ENCODE results near the gene TRAF1. TPM values are rescaled to one million over a fixed set of nuclear protein-coding genes. Genes with fewer than 3 reads are reported as not detected.

Gene TRAF1
- total and polyA plus RNA-seq, 10 of the 15 experiments (the other 5 are each of a cell fraction or from before 2014, with no cell fraction given) = 13.8 to 163 (median 128) TPM

DNA sequence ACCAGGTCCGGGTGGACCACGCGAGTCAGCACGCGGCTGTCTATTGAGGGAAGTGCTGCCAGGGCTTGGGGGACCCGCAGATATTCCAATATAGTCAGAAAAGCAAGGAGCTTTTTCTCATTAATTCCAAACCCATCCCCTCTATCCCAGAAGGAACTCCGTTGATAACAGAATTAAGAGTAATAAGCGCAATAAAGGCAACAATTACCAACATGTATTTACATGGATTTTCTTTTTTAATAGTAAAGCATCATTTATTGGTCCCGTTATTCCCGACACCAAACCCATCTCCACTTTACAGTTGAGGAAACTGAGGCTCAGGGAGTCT lies 57.3 kb downstream of the TRAF1 start:
- intact Hi-C loops (cut with micrococcal nuclease; ENCODE audit: unreplicated experiment) (loop anchor here (2.0 kb wide), 2 partner anchors 27 to 67 kb away; partner anchors contain the start of gene PSMD5), in situ Hi-C loops (cut with MboI) (no loop called here)
- H3K4me3 ChIP-seq = peak overlapping the region; percentile 73; the same call in 1 of the 2 replicates
- H3K4me1 ChIP-seq (ENCODE audit: control insufficient read depth, insufficient read depth, low read length) = peaks cover 11% of the 10 kb centered on the region
- WGBS (ENCODE audit: insufficient coverage, insufficient replicate concordance, low lambda C conversion rate, missing lambda C conversion rate) = 26% methylated on average over 10 of the region's 10 CpGs
- ATAC-seq = no peak
- peak overlapping the region; percentile 94 for H3K4me2 ChIP-seq (ENCODE audit: control insufficient read depth, insufficient read depth)
- ChIA-PET POLR2A (interaction anchor here (0.7 to 2.4 kb wide), 9 partner anchors 9 to 65 kb away, joined by 3 to 11 read pairs (median 3); partner anchors contain the start of gene TRAF1), RAD21 (ENCODE audit: unreplicated experiment) (interaction anchor here (0.7 to 3.7 kb wide), 12 partner anchors 18 to 191 kb away, joined by 3 to 34 read pairs (median 4); partner anchors contain the start of gene TRAF1), CTCF (interaction anchor here (0.5 to 6.0 kb wide), 28 partner anchors 9 to 408 kb away, joined by 3 to 70 read pairs (median 4); partner anchors contain the start of gene TRAF1), SMC1A (ENCODE audit: uncharacterized antibody, unreplicated experiment) (interaction anchor here (0.7 to 4.6 kb wide), 14 partner anchors 17 to 191 kb away, joined by 3 to 57 read pairs (median 5); no protein-coding TSS in a partner anchor)
- BruUV-seq (replicated peaks) = TSS peak; percentile 74
- H4K20me1 ChIP-seq (ENCODE audit: control insufficient read depth, insufficient read depth) = no peaks in the 10 kb centered on the region
- no peak for FAIRE-seq
- peaks cover 20 to 36% of the 10 kb centered on the region in 2 experiments for H3K36me3 ChIP-seq (ENCODE audit: control insufficient read depth in 2 of 2, insufficient read depth in 2 of 2, low read length in 1 of 2)
- H3K9ac ChIP-seq (ENCODE audit: control insufficient read depth, insufficient read depth, low read length) = peak overlapping the region; percentile 50; the same call in 1 of the 2 replicates
- H3K79me2 ChIP-seq (ENCODE audit: control insufficient read depth, insufficient read depth, low read length) = peaks cover under 1% of the 10 kb centered on the region
- TF ChIP-seq NBN (IDR thresholded peaks at IDR 0.05) (0 out of 2 replicates have a peak, but pooled peaks have one; percentile 2), RAD21 (IDR thresholded peaks at IDR 0.05; ENCODE audit: insufficient read depth, low read depth, low read length) (no peak), ZNF207 (IDR thresholded peaks at IDR 0.05; ENCODE audit: borderline replicate concordance) (peak; percentile 80; the same call in 1 of the 2 replicates), ETV6 (conservative IDR thresholded peaks at IDR 0.05 in 1 of 2, IDR thresholded peaks at IDR 0.05 in 1 of 2; ENCODE audit: borderline replicate concordance in 1 of 2, low read depth in 1 of 2) (no peak), NRF1 (conservative IDR thresholded peaks at IDR 0.05; ENCODE audit: low read depth, low read length) (no peak), CBX3 (IDR thresholded peaks at IDR 0.05; ENCODE audit: borderline replicate concordance, low read depth) (no peak), IKZF1 (conservative IDR thresholded peaks at IDR 0.05) (0 out of 2 replicates have a peak, but pooled peaks have one; percentile 24), NR2F1 (conservative IDR thresholded peaks at IDR 0.05) (0 out of 2 replicates have a peak, but pooled peaks have one; percentile 3)
- TF ChIP-seq, protein P1, sequence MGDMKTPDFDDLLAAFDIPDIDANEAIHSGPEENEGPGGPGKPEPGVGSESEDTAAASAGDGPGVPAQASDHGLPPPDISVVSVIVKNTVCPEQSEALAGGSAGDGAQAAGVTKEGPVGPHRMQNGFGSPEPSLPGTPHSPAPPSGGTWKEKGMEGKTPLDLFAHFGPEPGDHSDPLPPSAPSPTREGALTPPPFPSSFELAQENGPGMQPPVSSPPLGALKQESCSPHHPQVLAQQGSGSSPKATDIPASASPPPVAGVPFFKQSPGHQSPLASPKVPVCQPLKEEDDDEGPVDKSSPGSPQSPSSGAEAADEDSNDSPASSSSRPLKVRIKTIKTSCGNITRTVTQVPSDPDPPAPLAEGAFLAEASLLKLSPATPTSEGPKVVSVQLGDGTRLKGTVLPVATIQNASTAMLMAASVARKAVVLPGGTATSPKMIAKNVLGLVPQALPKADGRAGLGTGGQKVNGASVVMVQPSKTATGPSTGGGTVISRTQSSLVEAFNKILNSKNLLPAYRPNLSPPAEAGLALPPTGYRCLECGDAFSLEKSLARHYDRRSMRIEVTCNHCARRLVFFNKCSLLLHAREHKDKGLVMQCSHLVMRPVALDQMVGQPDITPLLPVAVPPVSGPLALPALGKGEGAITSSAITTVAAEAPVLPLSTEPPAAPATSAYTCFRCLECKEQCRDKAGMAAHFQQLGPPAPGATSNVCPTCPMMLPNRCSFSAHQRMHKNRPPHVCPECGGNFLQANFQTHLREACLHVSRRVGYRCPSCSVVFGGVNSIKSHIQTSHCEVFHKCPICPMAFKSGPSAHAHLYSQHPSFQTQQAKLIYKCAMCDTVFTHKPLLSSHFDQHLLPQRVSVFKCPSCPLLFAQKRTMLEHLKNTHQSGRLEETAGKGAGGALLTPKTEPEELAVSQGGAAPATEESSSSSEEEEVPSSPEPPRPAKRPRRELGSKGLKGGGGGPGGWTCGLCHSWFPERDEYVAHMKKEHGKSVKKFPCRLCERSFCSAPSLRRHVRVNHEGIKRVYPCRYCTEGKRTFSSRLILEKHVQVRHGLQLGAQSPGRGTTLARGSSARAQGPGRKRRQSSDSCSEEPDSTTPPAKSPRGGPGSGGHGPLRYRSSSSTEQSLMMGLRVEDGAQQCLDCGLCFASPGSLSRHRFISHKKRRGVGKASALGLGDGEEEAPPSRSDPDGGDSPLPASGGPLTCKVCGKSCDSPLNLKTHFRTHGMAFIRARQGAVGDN (IDR thresholded peaks at IDR 0.05) = peak; percentile 96; the same call in 1 of the 2 replicates
- H3K27me3 ChIP-seq (replicated peaks in 1 of 2; ENCODE audit: control insufficient read depth in 2 of 2, insufficient read depth in 2 of 2, low read length in 1 of 2) = no peaks in the 10 kb centered on the region
- no peaks in the 10 kb centered on the region for H3K9me3 ChIP-seq (replicated peaks; ENCODE audit: control insufficient read depth, insufficient read depth, low read length)
- DNase-seq (ENCODE audit: low read depth, low spot score) = no peak
- H2AFZ ChIP-seq (ENCODE audit: control insufficient read depth, low read depth, low read length) = peak overlapping the region; percentile 89
- peak overlapping the region; percentile 61 for H3K27ac ChIP-seq (ENCODE audit: control insufficient read depth, insufficient read depth)
